ENCODE measurements around the gene JPH2. TPM values are rescaled to one million over a fixed set of nuclear protein-coding genes. Genes with fewer than 3 reads are reported as not detected.

JPH2 gene
- total RNA-seq, 2 experiments from 2014 or later = 0.12 to 0.14 TPM

- DNase-seq = no peak
- Mint-ChIP-seq H3K36me3 (no peaks in the 10 kb centered on the region), H3K4me1 (peaks cover 7% of the 10 kb centered on the region), H3K27me3 (no peaks in the 10 kb centered on the region), H3K27ac (no peak overlapping the region), H3K9me3 (no peaks in the 10 kb centered on the region), H3K4me3 (no peak overlapping the region)
Measured at GRCh38 chr20:44081888-44082287, 105.1 kb downstream of the JPH2 start.

GRCh38 chr20:44081476-44081875 is 105.5 kb downstream of the JPH2 start:
- DNase-seq = no peak
- Mint-ChIP-seq H3K4me1 (peaks cover 7% of the 10 kb centered on the region), H3K27ac (no peak overlapping the region), H3K36me3 (no peaks in the 10 kb centered on the region), H3K27me3 (no peaks in the 10 kb centered on the region), H3K4me3 (no peak overlapping the region), H3K9me3 (no peaks in the 10 kb centered on the region)

- no peak overlapping the region for H3K4me3 Mint-ChIP-seq
- no peak overlapping the region for H3K27ac Mint-ChIP-seq
- peak; percentile 67 for DNase-seq
- H3K27me3 Mint-ChIP-seq = no peaks in the 10 kb centered on the region
- H3K36me3 Mint-ChIP-seq = no peaks in the 10 kb centered on the region
- peaks cover 7% of the 10 kb centered on the region for H3K4me1 Mint-ChIP-seq
- H3K9me3 Mint-ChIP-seq = no peaks in the 10 kb centered on the region
Measured at GRCh38 chr20:44080646-44081267, 106.2 kb downstream of the JPH2 start.

GRCh38 chr20:44080064-44080463 is 106.9 kb downstream of the JPH2 start:
- no peak overlapping the region for H3K27ac Mint-ChIP-seq
- no peaks in the 10 kb centered on the region for H3K9me3 Mint-ChIP-seq
- peaks cover 7% of the 10 kb centered on the region for H3K4me1 Mint-ChIP-seq
- no peaks in the 10 kb centered on the region for H3K27me3 Mint-ChIP-seq
- no peaks in the 10 kb centered on the region for H3K36me3 Mint-ChIP-seq
- no peak for DNase-seq
- no peak overlapping the region for H3K4me3 Mint-ChIP-seq

- Mint-ChIP-seq H3K4me1 (peaks cover 12% of the 10 kb centered on the region), H3K4me3 (no peak overlapping the region), H3K27me3 (no peaks in the 10 kb centered on the region), H3K36me3 (no peaks in the 10 kb centered on the region), H3K27ac (no peak overlapping the region), H3K9me3 (no peaks in the 10 kb centered on the region)
- no peak for DNase-seq
Measured at GRCh38 chr20:44079291-44079690, 107.7 kb downstream of the JPH2 start.

GRCh38 chr20:44075950-44076232 is 111.1 kb downstream of the JPH2 start:
- peaks cover 40% of the 10 kb centered on the region for H3K4me1 Mint-ChIP-seq
- H3K27me3 Mint-ChIP-seq = no peaks in the 10 kb centered on the region
- no peaks in the 10 kb centered on the region for H3K9me3 Mint-ChIP-seq
- DNase-seq = no peak
- H3K27ac Mint-ChIP-seq = no peak overlapping the region
- peaks cover 1% of the 10 kb centered on the region for H3K36me3 Mint-ChIP-seq
- H3K4me3 Mint-ChIP-seq = no peak overlapping the region

- DNase-seq = no peak
- Mint-ChIP-seq H3K27me3 (no peaks in the 10 kb centered on the region), H3K36me3 (peaks cover 1% of the 10 kb centered on the region), H3K4me1 (peaks cover 40% of the 10 kb centered on the region), H3K9me3 (no peaks in the 10 kb centered on the region), H3K4me3 (no peak overlapping the region), H3K27ac (peak overlapping the region; percentile 32)
Measured at GRCh38 chr20:44075191-44075949, 111.6 kb downstream of the JPH2 start.

- DNase-seq = no peak
- Mint-ChIP-seq H3K36me3 (peaks cover 1% of the 10 kb centered on the region), H3K9me3 (no peaks in the 10 kb centered on the region), H3K4me3 (no peak overlapping the region), H3K4me1 (peaks cover 47% of the 10 kb centered on the region), H3K27ac (no peak overlapping the region), H3K27me3 (no peaks in the 10 kb centered on the region)
Measured at GRCh38 chr20:44074252-44075151, 112.5 kb downstream of the JPH2 start.

GRCh38 chr20:44073675-44074071 is 113.3 kb downstream of the JPH2 start:
- Mint-ChIP-seq H3K27ac (no peak overlapping the region), H3K9me3 (no peaks in the 10 kb centered on the region), H3K27me3 (no peaks in the 10 kb centered on the region), H3K4me1 (peaks cover 54% of the 10 kb centered on the region), H3K4me3 (no peak overlapping the region), H3K36me3 (peaks cover 1% of the 10 kb centered on the region)
- DNase-seq = no peak

GRCh38 chr20:44073011-44073674 is 113.8 kb downstream of the JPH2 start:
- Mint-ChIP-seq H3K27ac (peak overlapping the region; percentile 43), H3K4me1 (peaks cover 59% of the 10 kb centered on the region), H3K4me3 (no peak overlapping the region), H3K27me3 (no peaks in the 10 kb centered on the region), H3K9me3 (no peaks in the 10 kb centered on the region), H3K36me3 (peaks cover 1% of the 10 kb centered on the region)
- no peak for DNase-seq

GRCh38 chr20:44072384-44072783 is 114.6 kb downstream of the JPH2 start:
- peaks cover 64% of the 10 kb centered on the region for H3K4me1 Mint-ChIP-seq
- H3K4me3 Mint-ChIP-seq = no peak overlapping the region
- H3K36me3 Mint-ChIP-seq = peaks cover 1% of the 10 kb centered on the region
- H3K27me3 Mint-ChIP-seq = no peaks in the 10 kb centered on the region
- no peaks in the 10 kb centered on the region for H3K9me3 Mint-ChIP-seq
- H3K27ac Mint-ChIP-seq = no peak overlapping the region
- no peak for DNase-seq

GRCh38 chr20:44071526-44072111 is 115.4 kb downstream of the JPH2 start:
- peak overlapping the region; percentile 42 for H3K4me3 Mint-ChIP-seq
- H3K4me1 Mint-ChIP-seq = peaks cover 68% of the 10 kb centered on the region
- no peak overlapping the region for H3K27ac Mint-ChIP-seq
- no peaks in the 10 kb centered on the region for H3K27me3 Mint-ChIP-seq
- no peak for DNase-seq
- peaks cover 1% of the 10 kb centered on the region for H3K36me3 Mint-ChIP-seq
- no peaks in the 10 kb centered on the region for H3K9me3 Mint-ChIP-seq

GRCh38 chr20:44071057-44071456 is 115.9 kb downstream of the JPH2 start:
- peaks cover 1% of the 10 kb centered on the region for H3K36me3 Mint-ChIP-seq
- DNase-seq = no peak
- no peaks in the 10 kb centered on the region for H3K27me3 Mint-ChIP-seq
- no peak overlapping the region for H3K27ac Mint-ChIP-seq
- H3K9me3 Mint-ChIP-seq = no peaks in the 10 kb centered on the region
- H3K4me1 Mint-ChIP-seq = peaks cover 68% of the 10 kb centered on the region
- H3K4me3 Mint-ChIP-seq = no peak overlapping the region

- Mint-ChIP-seq H3K9me3 (no peaks in the 10 kb centered on the region), H3K4me3 (peak overlapping the region; percentile 80), H3K4me1 (peaks cover 68% of the 10 kb centered on the region), H3K27ac (peak overlapping the region; percentile 89), H3K36me3 (peaks cover 1% of the 10 kb centered on the region), H3K27me3 (no peaks in the 10 kb centered on the region)
- peak; percentile 33 for DNase-seq
Measured at GRCh38 chr20:44070139-44070900, 116.7 kb downstream of the JPH2 start.
